Left cardiac atrium (tissue), 4 donors: ENCODE data around the gene ETNK2. TPM values are rescaled to one million over a fixed set of nuclear protein-coding genes. Genes with fewer than 3 reads are reported as not detected.
A peak's percentile ranks its signal among the peaks of the same experiment; 100 is the strongest.

ENCODE experiments used
- ATAC-seq, 2 donors: fragments of 200-7000 bp; cut with Tn5 transposase; one replicate each; pipeline ENCODE4 v1.9.1; 2020; ENCODE audit warnings: mild to moderate bottlenecking in 2 of 2, moderate library complexity in 2 of 2
- DNase-seq: peaks from one replicate; pipeline ENCODE4 v3.0.0-alpha.2; 2020
- intact Hi-C, 2 donors: fragments of 100-400 bp; cut with DNase I; formaldehyde crosslinking; loops; one replicate each; pipeline versions ENCODE4 v1.14.1 to v1.15.1; 2022 to 2023
- long read RNA-seq: library from polyadenylated mRNA; unstranded; transcript quantifications from one replicate; pipeline ENCODE4 v2.0.0, GENCODE V29; 2021
- total RNA-seq, 2 donors: library from RNA; stranded (reverse); fragmentation: NEBNext Ultra II Directional; extraction: Animal tissue kit (Norgen Biotek cat#: 25700); gene quantifications; one replicate each; pipeline ENCODE4 v1.2.1, GENCODE V29; 2021
- donor health status: DM: no; HTN: yes; CAD: no.
- donor health status: DM: no; HTN: yes; CAD: no; lungs with severe emphysema.
- donor health status: DM: yes; HTN: yes; CAD: no.
- donor health status: Dilated cardiomyopathy.

The ETNK2 gene, protein sequence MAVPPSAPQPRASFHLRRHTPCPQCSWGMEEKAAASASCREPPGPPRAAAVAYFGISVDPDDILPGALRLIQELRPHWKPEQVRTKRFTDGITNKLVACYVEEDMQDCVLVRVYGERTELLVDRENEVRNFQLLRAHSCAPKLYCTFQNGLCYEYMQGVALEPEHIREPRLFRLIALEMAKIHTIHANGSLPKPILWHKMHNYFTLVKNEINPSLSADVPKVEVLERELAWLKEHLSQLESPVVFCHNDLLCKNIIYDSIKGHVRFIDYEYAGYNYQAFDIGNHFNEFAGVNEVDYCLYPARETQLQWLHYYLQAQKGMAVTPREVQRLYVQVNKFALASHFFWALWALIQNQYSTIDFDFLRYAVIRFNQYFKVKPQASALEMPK
- total RNA-seq: 1 to 10 TPM; 5.3 to 6.2 TPM
- long read RNA-seq, transcript ETNK2-203 (8 exons, 2,434 nt): major isoform, 6 of 8 reads
- long read RNA-seq, partial matches to known transcripts: 0 of 8 reads
- long read RNA-seq, other reads (novel, unspliced or antisense): 1 of 8 reads

DNA sequence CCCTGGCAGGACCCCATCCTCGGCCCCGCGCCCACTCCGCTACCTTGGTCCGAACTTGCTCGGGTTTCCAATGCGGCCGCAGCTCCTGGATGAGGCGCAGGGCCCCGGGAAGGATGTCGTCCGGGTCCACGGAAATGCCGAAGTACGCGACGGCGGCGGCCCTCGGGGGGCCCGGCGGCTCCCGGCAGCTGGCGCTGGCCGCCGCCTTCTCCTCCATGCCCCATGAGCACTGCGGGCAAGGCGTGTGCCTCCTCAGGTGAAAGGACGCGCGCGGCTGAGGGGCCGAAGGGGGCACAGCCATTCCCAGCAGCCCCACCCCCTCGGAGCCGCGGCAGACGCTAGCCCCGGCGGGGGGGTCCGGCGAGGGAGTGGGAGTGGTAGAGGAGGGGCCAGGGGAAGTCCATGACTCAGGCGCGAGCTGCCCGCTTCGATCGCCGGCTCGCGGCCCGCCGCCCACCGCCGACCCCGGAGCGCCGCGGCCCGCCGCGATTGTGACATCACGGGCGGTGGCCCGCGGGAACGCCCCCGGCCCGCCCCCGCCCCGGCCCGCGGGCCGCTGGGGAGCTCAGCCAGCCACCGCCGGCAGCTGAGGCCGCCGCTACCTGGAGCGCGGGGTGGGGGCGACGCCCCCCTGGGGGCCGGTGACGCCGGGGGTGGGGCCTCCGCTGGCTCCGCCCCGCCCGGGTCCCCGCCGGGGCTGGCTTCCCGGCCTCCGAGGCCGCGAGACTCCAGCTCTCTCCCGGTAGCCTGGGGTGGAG is at the start of gene ETNK2:
Gene ETNK2, minus strand, starts transcription at position 493 of the 758 bp plus-strand sequence. Its CDS starts 192 bp downstream, at position 301.
- DNase-seq (peak; percentile 71), ATAC-seq (peak; percentile 66 to 69)
- intact Hi-C loops: no loop called here

GRCh38 chr1:204201348-204202040 is 49.6 kb upstream of the ETNK2 start:
- ATAC-seq (no peak), DNase-seq (no peak)
- intact Hi-C loops: no loop called here

DNA sequence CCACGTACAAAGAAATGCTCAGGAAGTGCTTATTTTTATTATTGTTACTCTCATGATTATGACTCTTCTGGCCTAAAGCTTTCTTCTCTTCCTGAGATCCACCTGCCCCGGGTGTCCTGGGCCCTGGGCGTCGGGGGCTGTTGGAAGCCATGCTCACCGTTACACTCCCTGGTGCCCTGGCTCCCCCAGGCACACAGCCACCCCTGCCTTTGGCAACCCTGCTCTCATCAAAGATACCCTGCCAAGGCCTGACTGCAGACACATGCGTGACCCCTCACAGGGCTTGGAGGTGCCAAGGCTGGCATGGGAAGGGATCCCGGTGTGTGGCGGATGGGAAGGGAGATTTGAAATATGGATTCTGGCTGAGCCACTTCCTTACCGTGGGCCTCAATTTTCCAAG is 47.7 kb upstream of the ETNK2 start:
- DNase-seq: no peak
- peak; percentile 48 to 65 for ATAC-seq
- intact Hi-C loops: no loop called here

DNA sequence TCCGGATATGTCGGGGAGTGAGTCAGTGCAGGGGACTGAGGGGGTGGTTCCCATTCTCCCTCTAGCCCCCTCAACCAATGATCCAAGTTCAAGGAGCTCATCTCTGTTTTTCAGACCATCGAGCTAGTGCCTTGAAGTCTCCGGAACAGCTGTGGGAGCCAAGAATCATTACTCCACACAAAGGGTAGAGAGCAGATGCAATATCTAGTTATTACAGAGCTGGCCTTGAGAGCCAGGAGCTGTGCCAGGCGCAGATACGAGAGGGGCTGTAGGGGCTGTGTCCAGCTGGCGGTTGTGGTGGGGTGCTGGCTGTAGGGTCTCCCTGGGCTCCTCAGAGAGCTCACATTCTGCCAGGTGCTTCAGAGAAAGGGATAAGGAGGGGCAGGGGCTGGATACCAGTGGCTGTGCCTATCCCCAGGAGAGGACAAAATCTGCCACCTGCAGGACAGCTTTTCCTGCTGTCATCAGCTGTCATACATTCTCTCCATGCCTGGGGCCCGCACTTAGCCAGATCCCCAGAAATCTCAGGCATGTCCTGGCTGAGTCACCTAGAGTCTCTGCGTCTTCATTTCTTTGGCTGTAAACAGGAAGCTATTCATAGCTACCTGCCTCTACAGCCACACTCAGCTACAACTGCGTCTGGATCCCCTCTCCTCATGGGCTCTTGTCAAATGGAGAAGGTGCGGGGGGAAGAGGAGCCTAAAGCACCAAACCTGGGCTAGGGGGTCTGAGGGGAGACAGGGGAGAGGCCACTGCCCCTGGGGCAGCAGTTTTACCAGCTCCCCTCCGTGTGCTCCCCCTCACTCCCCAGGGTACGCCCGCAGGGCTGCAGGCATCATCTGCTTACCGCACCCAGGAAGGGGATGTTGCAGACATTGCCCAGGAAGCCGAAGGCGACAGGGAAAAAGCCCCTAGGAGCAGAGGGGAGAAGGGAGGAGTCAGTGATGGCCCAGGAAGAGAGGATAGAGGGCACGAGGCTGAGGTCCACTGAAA is 46.8 kb upstream of the ETNK2 start:
- peak; percentile 74 to 82 for ATAC-seq
- no peak for DNase-seq
- intact Hi-C loops: no loop called here

DNA sequence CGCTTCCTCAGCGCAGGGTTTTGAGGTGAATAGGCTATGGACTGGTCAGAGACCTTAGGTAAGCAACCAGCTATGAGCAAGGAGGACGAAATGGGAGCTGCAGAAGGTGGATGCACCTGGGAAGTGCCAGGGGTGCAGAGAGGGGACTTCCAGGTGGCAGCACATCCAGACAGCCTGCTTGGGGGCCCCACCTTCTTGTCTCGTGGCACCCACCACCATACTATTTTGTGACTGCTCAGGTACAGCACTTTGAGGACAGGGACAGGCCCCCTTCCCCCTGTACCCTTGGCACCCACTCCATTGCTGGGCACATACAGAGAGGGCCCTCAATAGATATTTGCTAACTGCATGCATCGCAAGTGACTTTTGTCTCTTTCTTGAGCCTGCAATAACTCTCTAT is 45.2 kb upstream of the ETNK2 start:
- ATAC-seq (no peak), DNase-seq (no peak)
- intact Hi-C loops: no loop called here

DNA sequence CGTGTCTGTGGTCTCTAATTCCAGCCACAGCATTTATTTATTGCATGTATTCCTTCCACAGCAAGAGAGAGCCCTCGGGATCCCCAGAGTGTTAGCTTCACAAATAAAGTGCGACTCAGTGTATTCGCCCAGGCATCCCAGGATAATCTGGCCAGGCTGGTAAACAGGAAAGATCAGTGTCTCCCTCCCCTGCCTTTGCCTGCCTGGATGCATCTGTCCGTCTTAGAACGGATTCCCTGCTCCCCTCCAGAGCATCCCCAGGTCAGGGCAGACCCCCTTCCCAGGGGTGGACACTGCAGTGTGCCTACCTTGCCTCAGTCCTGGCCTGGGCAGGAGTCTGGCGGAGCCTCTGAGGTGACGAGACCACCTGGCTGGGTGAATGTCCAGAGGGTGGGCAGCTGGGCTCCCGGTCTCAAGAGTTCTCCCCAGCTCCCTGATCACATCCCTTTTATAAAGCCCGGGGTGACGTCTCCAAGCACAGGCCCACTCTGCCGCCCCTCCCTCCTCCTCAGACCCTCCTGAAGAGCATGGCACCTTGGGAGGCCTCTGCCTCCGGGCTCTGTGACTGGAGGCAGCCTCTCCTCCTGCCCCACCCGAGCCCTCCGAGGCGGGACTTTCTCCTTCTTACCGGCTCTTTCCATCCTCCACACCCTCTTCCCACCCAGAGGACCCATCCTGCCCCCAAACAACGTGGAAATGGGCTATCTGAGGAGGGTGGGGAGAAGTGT is 44.4 kb upstream of the ETNK2 start, which contains the start of gene KISS1:
Gene KISS1, minus strand, starts transcription at position 424 of the 728 bp plus-strand sequence. CDS start 3,615 bp downstream, outside the sequence.
- intact Hi-C loops: no loop called here
- no peak for ATAC-seq
- DNase-seq: no peak

GRCh38 chr1:204194771-204195170 is 42.9 kb upstream of the ETNK2 start:
- intact Hi-C loops: no loop called here
- ATAC-seq (no peak), DNase-seq (no peak)

- no peak for ATAC-seq
- DNase-seq: no peak
- intact Hi-C loops: no loop called here
Observed at GRCh38 chr1:204194080-204194479, 42.2 kb upstream of the ETNK2 start.

DNA sequence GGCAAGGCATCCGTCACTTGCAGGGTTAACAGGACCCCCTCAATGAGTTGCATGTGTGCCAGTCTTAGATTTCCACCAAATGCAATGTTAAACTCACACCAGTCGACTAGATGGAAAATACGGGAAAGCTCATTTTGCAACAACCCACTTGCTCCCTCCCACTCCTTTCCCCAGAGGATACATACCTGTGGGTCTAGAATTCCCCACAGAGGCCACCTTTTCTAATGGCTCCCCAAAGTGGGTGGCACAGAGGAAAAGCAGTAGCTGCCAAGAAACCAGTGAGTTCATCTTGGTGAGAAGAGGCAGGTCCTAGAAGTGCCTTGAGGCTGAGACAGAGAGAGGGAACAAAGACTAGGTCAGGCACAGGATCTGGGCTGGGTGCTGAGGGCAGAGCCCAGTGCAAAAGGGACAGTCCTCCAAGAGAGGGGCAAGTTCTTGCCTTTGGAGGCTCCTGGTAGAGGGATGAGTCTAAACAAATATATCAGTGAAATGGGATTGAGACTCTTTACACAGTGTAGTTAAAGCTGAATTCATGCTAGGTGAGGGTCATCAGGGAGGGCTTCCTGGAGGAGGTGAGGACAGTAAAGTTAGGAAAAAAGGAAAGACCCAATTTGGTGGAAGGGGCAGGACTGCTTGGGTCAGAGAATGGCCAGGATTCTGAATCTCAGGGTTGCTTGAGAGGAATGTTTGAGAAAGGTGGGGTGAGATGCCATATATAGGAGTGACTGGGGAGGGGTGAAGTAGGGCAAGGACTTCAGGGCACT is 40.9 kb upstream of the ETNK2 start:
- no peak for DNase-seq
- intact Hi-C loops: no loop called here
- no peak for ATAC-seq

DNA sequence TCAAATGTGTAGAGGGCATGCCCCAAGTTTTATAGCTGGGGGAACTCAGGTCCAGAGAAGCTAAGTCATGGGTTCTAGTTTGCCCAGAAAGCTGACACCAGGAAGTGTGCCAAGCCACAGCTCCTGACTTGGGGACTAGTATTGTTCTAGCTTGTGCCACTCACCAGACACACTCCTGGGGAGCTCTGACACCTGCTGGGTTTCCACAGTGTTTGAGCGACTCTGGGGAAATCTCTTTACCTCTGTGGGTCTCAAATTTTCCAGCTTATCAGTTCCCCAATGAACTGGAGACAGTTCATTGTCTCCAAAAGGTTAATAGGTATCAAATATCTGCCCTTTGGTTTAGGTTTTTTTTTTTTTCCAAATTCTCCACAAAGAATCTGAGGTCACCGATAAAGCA is 40.2 kb upstream of the ETNK2 start:
- ATAC-seq (no peak), DNase-seq (no peak)
- intact Hi-C loops: no loop called here

DNA sequence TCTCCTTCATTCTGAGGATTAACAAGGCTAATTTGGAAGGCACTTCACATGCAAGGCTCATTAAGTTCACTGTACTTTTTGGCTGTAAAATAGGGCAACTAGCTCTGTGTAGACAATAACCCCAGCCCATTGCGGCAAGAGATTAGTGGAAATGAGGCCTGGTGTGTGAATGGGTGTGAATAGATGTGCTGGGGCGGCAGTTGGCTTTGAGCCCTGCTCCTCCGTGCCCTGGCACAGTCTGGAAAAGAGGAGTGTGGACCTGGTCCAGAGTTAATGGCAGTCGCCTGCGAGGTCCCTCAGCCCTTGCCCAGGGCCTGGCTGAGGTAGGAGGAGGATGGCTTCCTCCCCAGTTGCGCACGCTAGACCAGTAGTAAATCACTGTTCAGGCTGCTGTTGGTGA is 39.6 kb upstream of the ETNK2 start:
- no peak for DNase-seq
- intact Hi-C loops: no loop called here
- ATAC-seq: no peak

GRCh38 chr1:204190212-204191211 is 38.7 kb upstream of the ETNK2 start:
- intact Hi-C loops: no loop called here
- DNase-seq (peak; percentile 24), ATAC-seq (peak; percentile 41 to 72)

DNA sequence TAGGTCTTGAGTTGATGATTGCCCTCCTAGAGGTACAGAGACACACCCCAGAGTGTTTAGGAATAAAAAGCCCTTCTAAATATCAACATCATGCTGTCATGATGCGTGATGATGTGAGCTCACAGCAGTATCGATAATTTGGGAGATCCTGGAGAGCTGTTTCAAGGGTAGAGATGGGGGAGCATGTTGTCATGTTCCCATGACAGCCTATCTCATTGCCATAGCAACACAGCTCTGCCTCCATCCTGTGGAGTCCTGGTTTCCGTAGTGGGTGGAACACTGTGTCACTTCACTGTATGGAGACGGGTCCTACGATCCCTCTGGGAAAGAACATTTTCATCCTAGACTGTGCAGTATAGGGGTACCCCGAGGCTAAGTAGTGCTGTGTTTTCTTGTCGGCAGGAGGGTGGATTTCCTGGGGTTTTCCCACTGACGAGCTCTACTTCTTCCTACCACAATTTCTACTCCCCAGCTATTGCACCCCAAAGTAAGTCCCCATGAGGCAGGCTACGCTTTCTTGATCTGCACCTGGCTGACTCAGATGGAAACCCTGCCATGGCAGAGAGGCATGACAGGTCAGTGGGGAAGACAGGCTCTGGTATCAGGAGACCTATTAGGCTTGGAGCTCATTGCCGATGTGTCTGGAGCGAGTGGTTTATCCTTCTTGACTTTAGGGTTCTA is 37.3 kb upstream of the ETNK2 start:
- intact Hi-C loops: no loop called here
- ATAC-seq (no peak), DNase-seq (no peak)

DNA sequence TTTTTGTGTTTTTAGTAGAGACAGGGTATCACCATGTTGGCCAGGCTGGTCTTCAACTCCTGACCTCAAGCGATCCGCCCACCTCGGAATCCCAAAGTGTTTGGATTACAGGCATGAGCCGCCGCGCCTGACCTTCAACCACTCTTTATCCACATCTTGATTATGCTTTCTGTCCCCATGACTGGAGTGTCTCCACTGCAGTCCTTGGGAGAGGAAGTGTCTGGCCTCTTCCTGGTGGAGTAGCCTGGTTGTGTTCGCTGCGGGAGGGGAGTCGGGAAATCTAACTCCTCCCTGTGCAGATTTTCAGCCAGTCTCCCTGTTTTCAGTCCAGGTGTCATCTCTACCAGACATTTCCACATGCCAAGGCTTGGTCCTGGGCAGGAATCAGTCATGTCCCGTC is 34.8 kb upstream of the ETNK2 start:
- ATAC-seq (no peak), DNase-seq (no peak)
- intact Hi-C loops: no loop called here

DNA sequence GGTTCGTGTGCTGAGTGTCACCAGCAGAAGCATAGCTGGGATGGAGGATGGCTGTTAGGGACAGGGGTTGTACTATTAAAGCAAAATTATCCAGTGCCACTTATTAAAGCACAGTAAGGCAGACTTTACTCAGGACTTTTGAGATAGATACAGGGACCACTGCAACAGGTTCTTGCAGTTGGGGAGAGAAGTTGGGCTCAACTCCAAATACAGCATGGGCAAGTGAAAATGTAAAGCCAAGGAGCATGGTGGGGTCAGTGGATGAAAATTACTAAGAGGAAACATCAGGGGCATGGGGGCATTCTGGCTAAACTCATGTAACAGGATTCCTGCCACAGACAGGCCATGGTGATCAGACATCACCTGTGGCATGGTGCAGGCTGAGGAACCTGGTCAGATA is 29.3 kb upstream of the ETNK2 start:
- ATAC-seq (no peak), DNase-seq (no peak)
- intact Hi-C loops: no loop called here
